Muscle layer of colon (tissue), 2 donors: ENCODE data around the gene FOXN3.
"Not testable (repeated sequence)": the region's sequence is repeated elsewhere in the genome, so short reads cannot be mapped to it uniquely, and the experiment has no call there.

Experiments
- H3K27ac ChIP-seq: one replicate; pipeline ENCODE4 v1.7.0; 2013; ENCODE audit warnings: low read depth, mild to moderate bottlenecking, low read length, moderate library complexity
- H3K27me3 ChIP-seq, 2 donors: one replicate each; pipeline ENCODE4 v1.7.0; 2013; ENCODE audit warnings: low read length in 2 of 2, mild to moderate bottlenecking in 2 of 2; ENCODE audit not compliant: insufficient read depth in 2 of 2, control insufficient read depth in 1 of 2
- H3K36me3 ChIP-seq: one replicate; pipeline ENCODE4 v1.7.0; 2013; ENCODE audit warnings: mild to moderate bottlenecking, low read length; ENCODE audit not compliant: insufficient read depth
- H3K4me1 ChIP-seq: one replicate; pipeline ENCODE4 v1.7.0; 2013; ENCODE audit warnings: mild to moderate bottlenecking, low read length; ENCODE audit not compliant: insufficient read depth
- H3K4me3 ChIP-seq, 2 donors: one replicate each; pipeline ENCODE4 v1.7.0; 2013; ENCODE audit warnings: low read length in 2 of 2, low read depth in 1 of 2, mild to moderate bottlenecking in 1 of 2, moderate library complexity in 1 of 2
- H3K9ac ChIP-seq: one replicate; pipeline ENCODE4 v1.7.0; 2013; ENCODE audit warnings: low read length
- H3K9me3 ChIP-seq: one replicate; pipeline ENCODE4 v1.7.0; 2013; ENCODE audit warnings: mild to moderate bottlenecking, low read length
- donor health status: abdominal sarcoma.
- donor health status: Adenocarcinoma of cecum.

Gene FOXN3

GRCh38 chr14:89151693-89152092, 265.3 kb downstream of the FOXN3 start:
- not testable (repeated sequence) for H3K4me3 ChIP-seq, H3K9ac ChIP-seq, H3K4me1 ChIP-seq, H3K27me3 ChIP-seq, H3K36me3 ChIP-seq, H3K27ac ChIP-seq, H3K9me3 ChIP-seq

GRCh38 chr14:89146274-89146673, 270.8 kb downstream of the FOXN3 start:
- H3K36me3 ChIP-seq, result no peaks in the 10 kb centered on the region
- H3K4me3 ChIP-seq, result no peak overlapping the region
- no peaks in the 10 kb centered on the region for H3K27me3 ChIP-seq

GRCh38 chr14:89144642-89145041, 272.4 kb downstream of the FOXN3 start:
- Histone ChIP-seq H3K27me3 (no peaks in the 10 kb centered on the region), H3K4me1 (no peaks in the 10 kb centered on the region), H3K36me3 (no peaks in the 10 kb centered on the region), H3K4me3 (no peak overlapping the region), H3K9me3 (no peaks in the 10 kb centered on the region), H3K27ac (no peak overlapping the region), H3K9ac (no peak overlapping the region)

More at GRCh38 chr14:89146274-89146673, 270.8 kb downstream of the FOXN3 start:
- no peak overlapping the region for H3K27ac ChIP-seq
- no peaks in the 10 kb centered on the region for H3K4me1 ChIP-seq
- H3K9me3 ChIP-seq, result no peaks in the 10 kb centered on the region
- H3K9ac ChIP-seq, result no peak overlapping the region

GRCh38 chr14:89144066-89144465, 273.0 kb downstream of the FOXN3 start:
- Histone ChIP-seq H3K36me3 (no peaks in the 10 kb centered on the region), H3K4me3 (no peak overlapping the region), H3K27me3 (no peaks in the 10 kb centered on the region), H3K27ac (no peak overlapping the region), H3K9ac (no peak overlapping the region), H3K9me3 (no peaks in the 10 kb centered on the region), H3K4me1 (no peaks in the 10 kb centered on the region)

DNA sequence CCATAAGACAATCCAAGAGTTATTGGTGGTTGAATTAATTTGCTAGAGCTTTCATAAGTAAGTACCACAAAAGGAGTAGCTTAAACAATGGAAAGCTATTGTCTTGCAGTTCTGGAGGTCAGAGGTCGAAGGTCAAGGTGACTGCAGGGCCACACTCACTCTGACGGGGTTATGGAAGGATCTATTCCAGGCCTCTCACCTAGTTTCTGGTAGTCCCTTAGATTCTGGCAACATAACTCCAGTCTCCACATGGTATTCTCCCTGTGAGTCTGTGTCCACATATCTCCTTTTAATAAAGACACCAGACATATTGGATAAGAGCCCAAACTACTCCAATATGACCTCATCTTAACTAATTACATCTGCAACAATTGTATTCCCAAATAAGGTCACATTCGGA, 273.4 kb downstream of the FOXN3 start:
- H3K9ac ChIP-seq, result no peak overlapping the region
- H3K4me3 ChIP-seq, result no peak overlapping the region
- H3K4me1 ChIP-seq, result no peaks in the 10 kb centered on the region
- H3K9me3 ChIP-seq, result no peaks in the 10 kb centered on the region
- H3K27me3 ChIP-seq, result no peaks in the 10 kb centered on the region
- H3K36me3 ChIP-seq, result no peaks in the 10 kb centered on the region
- no peak overlapping the region for H3K27ac ChIP-seq

DNA sequence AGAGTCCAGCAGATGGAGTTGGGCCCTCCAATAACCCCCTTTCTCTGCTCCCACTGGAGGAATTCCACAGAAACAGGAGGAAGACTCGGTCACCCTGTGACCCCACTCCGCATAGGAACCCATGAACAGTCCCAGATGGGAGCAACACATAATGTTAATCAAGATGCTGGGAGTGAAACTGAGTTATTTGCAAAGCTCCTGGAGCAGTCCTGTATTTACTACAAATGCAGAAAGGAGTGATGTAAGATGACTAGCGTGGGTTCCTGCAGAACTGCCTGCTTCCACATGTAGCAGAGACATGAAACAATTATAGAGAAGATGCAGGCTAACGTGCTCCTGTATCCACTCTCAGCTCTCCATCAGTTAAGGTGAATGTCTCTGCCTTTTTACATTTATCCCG, 274.7 kb downstream of the FOXN3 start:
- Histone ChIP-seq H3K4me3 (no peak overlapping the region), H3K36me3 (no peaks in the 10 kb centered on the region), H3K4me1 (no peaks in the 10 kb centered on the region), H3K27me3 (no peaks in the 10 kb centered on the region), H3K27ac (no peak overlapping the region), H3K9me3 (no peaks in the 10 kb centered on the region), H3K9ac (no peak overlapping the region)

DNA sequence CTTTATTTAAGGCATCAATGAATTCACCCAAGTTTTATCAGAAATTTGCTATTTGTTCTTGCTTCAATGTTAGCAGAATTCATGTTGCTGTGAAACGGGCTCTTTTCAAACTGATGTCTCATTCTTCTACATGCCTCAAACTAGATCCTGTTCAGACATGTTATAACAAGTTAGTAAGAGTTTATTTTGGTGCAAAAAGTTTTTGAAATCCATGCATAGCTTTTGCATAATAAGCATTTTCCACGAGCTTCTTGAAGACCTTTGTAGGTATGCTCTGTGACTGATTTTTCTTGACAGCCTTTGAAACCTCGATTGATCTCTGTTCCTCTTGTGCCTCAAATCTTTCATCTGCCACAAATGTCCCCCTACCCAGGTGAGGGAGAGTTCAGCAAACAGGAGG, 275.2 kb downstream of the FOXN3 start:
- H3K9ac ChIP-seq, result no peak overlapping the region
- H3K36me3 ChIP-seq, result no peaks in the 10 kb centered on the region
- H3K4me1 ChIP-seq, result no peaks in the 10 kb centered on the region
- no peaks in the 10 kb centered on the region for H3K9me3 ChIP-seq
- H3K27ac ChIP-seq, result no peak overlapping the region
- no peaks in the 10 kb centered on the region for H3K27me3 ChIP-seq
- no peak overlapping the region for H3K4me3 ChIP-seq

GRCh38 chr14:89140326-89140725, 276.7 kb downstream of the FOXN3 start:
- H3K27ac ChIP-seq, result no peak overlapping the region
- no peaks in the 10 kb centered on the region for H3K36me3 ChIP-seq
- H3K9me3 ChIP-seq, result no peaks in the 10 kb centered on the region
- no peaks in the 10 kb centered on the region for H3K4me1 ChIP-seq
- H3K9ac ChIP-seq, result no peak overlapping the region
- no peaks in the 10 kb centered on the region for H3K27me3 ChIP-seq
- H3K4me3 ChIP-seq, result no peak overlapping the region

GRCh38 chr14:89139404-89140247, 277.4 kb downstream of the FOXN3 start:
- Histone ChIP-seq H3K4me3 (no peak overlapping the region), H3K36me3 (no peaks in the 10 kb centered on the region), H3K4me1 (no peaks in the 10 kb centered on the region), H3K27me3 (no peaks in the 10 kb centered on the region), H3K9ac (no peak overlapping the region), H3K27ac (no peak overlapping the region), H3K9me3 (no peaks in the 10 kb centered on the region)

GRCh38 chr14:89138846-89139245, 278.2 kb downstream of the FOXN3 start:
- no peaks in the 10 kb centered on the region for H3K27me3 ChIP-seq
- H3K4me1 ChIP-seq, result no peaks in the 10 kb centered on the region
- H3K9ac ChIP-seq, result no peak overlapping the region
- no peak overlapping the region for H3K4me3 ChIP-seq
- no peaks in the 10 kb centered on the region for H3K36me3 ChIP-seq
- H3K27ac ChIP-seq, result no peak overlapping the region
- no peaks in the 10 kb centered on the region for H3K9me3 ChIP-seq

- Histone ChIP-seq H3K27ac (no peak overlapping the region), H3K9me3 (no peaks in the 10 kb centered on the region), H3K4me1 (no peaks in the 10 kb centered on the region), H3K9ac (no peak overlapping the region), H3K36me3 (no peaks in the 10 kb centered on the region), H3K27me3 (no peaks in the 10 kb centered on the region), H3K4me3 (no peak overlapping the region)
These were observed 279.4 kb downstream of the FOXN3 start for GRCh38 chr14:89137526-89138163.

- no peaks in the 10 kb centered on the region for H3K36me3 ChIP-seq
- no peaks in the 10 kb centered on the region for H3K4me1 ChIP-seq
- H3K9me3 ChIP-seq, result no peaks in the 10 kb centered on the region
- no peak overlapping the region for H3K9ac ChIP-seq
- no peaks in the 10 kb centered on the region for H3K27me3 ChIP-seq
- no peak overlapping the region for H3K4me3 ChIP-seq
- H3K27ac ChIP-seq, result no peak overlapping the region
These were observed 280.4 kb downstream of the FOXN3 start for GRCh38 chr14:89136587-89136986.
